Measurements from ENCODE around the gene MLXIP.

The MLXIP gene

GRCh38 chr12:122064025-122064777, 14.4 kb upstream of the MLXIP start (continued):
- TF ChIP-seq MEIS1 (CRISPR knock-in tag; IDR thresholded peaks at IDR 0.05; ENCODE audit: borderline replicate concordance) (no peak), ZNF114 (tag by site-specific recombination; IDR thresholded peaks at IDR 0.05) (no peak), ZBTB1 (tag by site-specific recombination; IDR thresholded peaks at IDR 0.05) (no peak), ZNF596 (tag by site-specific recombination; IDR thresholded peaks at IDR 0.05) (no peak), BCL11A (tag by site-specific recombination; IDR thresholded peaks at IDR 0.05; ENCODE audit: low read depth) (no peak), HOXC10 (CRISPR knock-in tag; IDR thresholded peaks at IDR 0.05) (no peak), TSHZ1 (tag by site-specific recombination; IDR thresholded peaks at IDR 0.05; ENCODE audit: borderline replicate concordance) (no peak), ZBTB8A (tag by site-specific recombination; IDR thresholded peaks at IDR 0.05) (no peak; the same call in none of the 2 replicates), ZNF394 (tag by site-specific recombination; IDR thresholded peaks at IDR 0.05; ENCODE audit: borderline replicate concordance) (peak; percentile 99), SP3 (tag by site-specific recombination; IDR thresholded peaks at IDR 0.05) (peak; percentile 75), ZNF843 (tag by site-specific recombination; IDR thresholded peaks at IDR 0.05) (no peak), ZNF416 (tag by site-specific recombination; IDR thresholded peaks at IDR 0.05) (no peak), KLF7 (tag by site-specific recombination; IDR thresholded peaks at IDR 0.05; ENCODE audit: borderline replicate concordance) (no peak), ZNF791 (tag by site-specific recombination; IDR thresholded peaks at IDR 0.05) (no peak), KLF1 (tag by site-specific recombination; IDR thresholded peaks at IDR 0.05) (no peak), ZNF629 (tag by site-specific recombination; IDR thresholded peaks at IDR 0.05) (no peak), ZNF830 (tag by site-specific recombination; IDR thresholded peaks at IDR 0.05; ENCODE audit: low read depth) (no peak), ZNF747 (tag by site-specific recombination; IDR thresholded peaks at IDR 0.05) (no peak), KLF17 (tag by site-specific recombination; IDR thresholded peaks at IDR 0.05) (peak; percentile 43; the same call in 1 of the 2 replicates), ZSCAN30 (tag by site-specific recombination; IDR thresholded peaks at IDR 0.05) (no peak), ZNF664 (tag by site-specific recombination; IDR thresholded peaks at IDR 0.05) (no peak), ZNF433 (tag by site-specific recombination; IDR thresholded peaks at IDR 0.05; ENCODE audit: low read depth) (no peak), ZNF580 (tag by site-specific recombination; IDR thresholded peaks at IDR 0.05) (no peak), ZNF362 (tag by site-specific recombination; IDR thresholded peaks at IDR 0.05) (no peak), ZNF558 (tag by site-specific recombination; IDR thresholded peaks at IDR 0.05) (no peak), ZNF658 (tag by site-specific recombination; IDR thresholded peaks at IDR 0.05) (no peak), ZNF169 (tag by site-specific recombination; IDR thresholded peaks at IDR 0.05) (no peak), SP7 (tag by site-specific recombination; IDR thresholded peaks at IDR 0.05) (no peak), ZNF514 (tag by site-specific recombination; IDR thresholded peaks at IDR 0.05) (no peak), ZBTB20 (tag by site-specific recombination; IDR thresholded peaks at IDR 0.05) (no peak; the same call in 1 of the 2 replicates), ZNF501 (tag by site-specific recombination; IDR thresholded peaks at IDR 0.05) (no peak), ZNF585B (tag by site-specific recombination; IDR thresholded peaks at IDR 0.05) (no peak)
- TF ChIP-seq, protein P1, sequence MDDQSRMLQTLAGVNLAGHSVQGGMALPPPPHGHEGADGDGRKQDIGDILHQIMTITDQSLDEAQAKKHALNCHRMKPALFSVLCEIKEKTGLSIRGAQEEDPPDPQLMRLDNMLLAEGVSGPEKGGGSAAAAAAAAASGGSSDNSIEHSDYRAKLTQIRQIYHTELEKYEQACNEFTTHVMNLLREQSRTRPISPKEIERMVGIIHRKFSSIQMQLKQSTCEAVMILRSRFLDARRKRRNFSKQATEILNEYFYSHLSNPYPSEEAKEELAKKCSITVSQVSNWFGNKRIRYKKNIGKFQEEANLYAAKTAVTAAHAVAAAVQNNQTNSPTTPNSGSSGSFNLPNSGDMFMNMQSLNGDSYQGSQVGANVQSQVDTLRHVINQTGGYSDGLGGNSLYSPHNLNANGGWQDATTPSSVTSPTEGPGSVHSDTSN (CRISPR knock-in tag; IDR thresholded peaks at IDR 0.05): no peak
- TF ChIP-seq, protein P2, sequence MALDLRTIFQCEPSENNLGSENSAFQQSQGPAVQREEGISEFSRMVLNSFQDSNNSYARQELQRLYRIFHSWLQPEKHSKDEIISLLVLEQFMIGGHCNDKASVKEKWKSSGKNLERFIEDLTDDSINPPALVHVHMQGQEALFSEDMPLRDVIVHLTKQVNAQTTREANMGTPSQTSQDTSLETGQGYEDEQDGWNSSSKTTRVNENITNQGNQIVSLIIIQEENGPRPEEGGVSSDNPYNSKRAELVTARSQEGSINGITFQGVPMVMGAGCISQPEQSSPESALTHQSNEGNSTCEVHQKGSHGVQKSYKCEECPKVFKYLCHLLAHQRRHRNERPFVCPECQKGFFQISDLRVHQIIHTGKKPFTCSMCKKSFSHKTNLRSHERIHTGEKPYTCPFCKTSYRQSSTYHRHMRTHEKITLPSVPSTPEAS (tag by site-specific recombination; IDR thresholded peaks at IDR 0.05): no peak

Measured in HEK293 (cell line).